Stimulated activated naive B cell treated with anti-CD40 and anti-IgM and Interleukin-4, amounts not matched to agents 10 μg/mL and 1 μg/mL and 100 μg/mL, for 72 hours (primary cell): ENCODE data around the gene RBPJ.
A peak's percentile ranks its signal among the peaks of the same experiment; 100 is the strongest.

ENCODE experiments used
- ATAC-seq, 2 donors: fragments of 150-1000 bp; cut with Tn5 transposase; replicated peaks; 2 replicates each; pipeline ENCODE4 v1.10.0; 2021; ENCODE audit warnings: moderate library complexity in 1 of 2
- DNase-seq: peaks from one replicate; pipeline ENCODE4 v3.0.0; 2021
- H3K27ac Mint-ChIP-seq: one replicate; pipeline ENCODE4 v1.8.0; 2022; ENCODE audit warnings: mild to moderate bottlenecking, mixed read lengths
- H3K27me3 Mint-ChIP-seq, 2 donors: one replicate each; pipeline ENCODE4 v1.8.0; 2022; ENCODE audit warnings: mixed read lengths in 2 of 2
- H3K36me3 Mint-ChIP-seq, 2 donors: one replicate each; pipeline ENCODE4 v1.8.0; 2022; ENCODE audit warnings: mixed read lengths in 2 of 2, mild to moderate bottlenecking in 1 of 2
- H3K4me1 Mint-ChIP-seq, 2 donors: one replicate each; pipeline ENCODE4 v1.8.0; 2022; ENCODE audit warnings: mixed read lengths in 2 of 2, mild to moderate bottlenecking in 1 of 2
- H3K4me3 Mint-ChIP-seq, 2 donors: one replicate each; pipeline ENCODE4 v1.8.0; 2022; ENCODE audit warnings: mild to moderate bottlenecking in 2 of 2, mixed read lengths in 2 of 2, moderate library complexity in 1 of 2
- H3K9me3 Mint-ChIP-seq, 2 donors: one replicate each; pipeline ENCODE4 v1.8.0; 2022; ENCODE audit warnings: mixed read lengths in 2 of 2, mild to moderate bottlenecking in 1 of 2

The RBPJ gene

DNA sequence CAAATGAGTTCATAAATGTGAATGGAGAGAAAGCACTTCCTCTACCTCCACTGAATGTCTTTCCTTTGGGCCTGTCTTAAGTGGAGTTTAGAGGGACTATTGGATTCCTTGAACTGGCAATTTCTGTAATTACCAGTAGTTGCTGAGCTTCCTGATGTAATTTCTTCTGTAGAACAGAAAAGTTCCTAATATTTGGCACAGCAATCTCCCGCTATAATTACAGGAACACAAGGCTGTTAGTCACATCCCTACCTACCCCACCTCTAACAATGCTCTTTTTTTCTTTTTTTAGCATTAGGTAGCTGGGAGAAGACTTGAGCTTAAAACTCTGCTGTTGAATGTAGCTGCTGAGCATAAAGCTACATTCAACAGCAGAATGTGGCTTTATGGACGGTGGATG lies 24.8 kb upstream of the RBPJ start:
- no peaks in the 10 kb centered on the region for H3K9me3 Mint-ChIP-seq
- ATAC-seq = no peak

DNA sequence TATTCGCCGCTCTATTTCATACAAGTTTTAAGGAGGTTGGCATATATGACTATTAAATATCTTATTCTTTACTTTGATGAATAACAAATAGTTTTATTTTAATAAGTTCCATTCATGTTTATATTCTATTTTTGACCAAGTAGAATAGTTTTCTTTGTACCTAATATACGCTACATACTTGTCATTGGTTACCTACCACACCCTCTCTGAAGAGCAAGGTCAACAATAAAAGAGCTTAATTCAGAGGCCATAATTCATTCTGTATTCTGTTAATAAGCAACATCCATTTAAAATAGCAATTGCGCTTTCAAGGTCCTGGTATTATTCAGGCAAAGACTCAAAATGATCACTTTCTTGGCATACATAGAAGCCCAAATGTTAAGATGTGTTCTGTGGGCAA lies 24.3 kb upstream of the RBPJ start:
- H3K9me3 Mint-ChIP-seq = no peaks in the 10 kb centered on the region
- peaks cover 12 to 15% of the 10 kb centered on the region in 2 donors for H3K27me3 Mint-ChIP-seq
- ATAC-seq (no peak), DNase-seq (no peak)
- no peaks in the 10 kb centered on the region for H3K36me3 Mint-ChIP-seq
- H3K4me1 Mint-ChIP-seq = no peaks in the 10 kb centered on the region
- H3K4me3 Mint-ChIP-seq = no peak overlapping the region
- H3K27ac Mint-ChIP-seq = no peak overlapping the region

More for the DNA sequence above, 24.8 kb upstream of the RBPJ start:
- Mint-ChIP-seq H3K4me3 (no peak overlapping the region), H3K27ac (no peak overlapping the region), H3K36me3 (no peaks in the 10 kb centered on the region), H3K4me1 (no peaks in the 10 kb centered on the region), H3K27me3 (peaks cover 12 to 15% of the 10 kb centered on the region in 2 donors)
- no peak for DNase-seq

DNA sequence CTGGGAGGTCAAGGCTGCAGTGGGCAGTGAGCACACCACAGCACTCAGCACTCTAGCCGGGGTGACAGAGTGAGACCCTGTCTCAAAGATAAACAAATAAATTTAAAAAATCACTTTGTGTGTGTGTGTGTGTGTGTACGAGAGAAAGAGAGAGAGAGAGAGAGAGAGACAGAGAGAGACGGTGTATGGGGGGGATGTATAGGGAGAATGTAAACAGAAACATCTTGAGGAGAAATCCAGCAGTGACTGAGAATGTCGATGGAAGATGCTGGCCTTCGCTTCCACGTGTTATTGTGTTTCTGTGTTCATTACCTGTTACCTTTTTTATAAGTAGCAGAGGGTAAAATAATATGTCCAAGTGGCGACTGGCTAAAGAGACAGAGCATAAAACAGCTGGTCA lies 23.6 kb upstream of the RBPJ start:
- Mint-ChIP-seq H3K27me3 (peaks cover 12 to 15% of the 10 kb centered on the region in 2 donors), H3K4me1 (peaks cover 0 to under 1% of the 10 kb centered on the region in 2 donors), H3K36me3 (no peaks in the 10 kb centered on the region), H3K27ac (no peak overlapping the region), H3K4me3 (no peak overlapping the region), H3K9me3 (no peaks in the 10 kb centered on the region)
- no peak for DNase-seq
- ATAC-seq = no peak

DNA sequence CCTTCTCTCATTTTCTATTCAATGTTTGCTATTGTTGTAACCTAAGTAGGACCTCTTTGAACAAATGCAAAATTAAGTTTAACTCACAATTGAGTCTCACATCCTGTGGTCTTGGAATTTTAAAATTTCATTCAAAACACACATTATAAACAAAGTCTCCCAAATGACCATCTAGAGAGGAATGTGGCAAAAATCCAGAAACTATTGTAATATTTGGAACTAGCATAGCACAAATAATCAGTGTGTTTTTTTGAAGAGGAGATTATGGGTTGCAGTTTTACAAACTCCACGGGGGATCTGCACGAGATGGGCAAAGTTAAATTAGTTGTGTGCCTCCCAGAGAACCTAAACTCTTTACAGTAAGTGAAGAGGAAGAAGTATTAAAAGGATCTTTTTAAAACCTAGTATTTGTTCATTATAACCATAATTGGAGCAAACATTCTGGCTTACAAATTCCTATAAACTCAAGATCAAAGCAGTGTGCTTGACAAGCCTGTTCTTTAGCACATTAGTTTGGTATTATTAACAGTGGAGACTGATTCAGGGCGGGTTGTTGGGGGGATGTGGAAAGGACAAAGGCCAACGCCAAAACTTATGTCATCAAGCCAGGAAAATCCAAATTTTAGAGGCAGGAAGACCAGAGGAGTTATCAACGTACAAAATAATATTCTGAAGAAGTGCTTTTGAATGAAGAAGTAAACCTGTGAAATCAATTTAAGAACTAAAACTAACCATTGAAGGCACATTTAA lies 22.4 kb upstream of the RBPJ start:
- no peak for ATAC-seq
- H3K4me1 Mint-ChIP-seq = peaks cover 0 to 3% of the 10 kb centered on the region in 2 donors
- no peak overlapping the region for H3K27ac Mint-ChIP-seq
- DNase-seq = no peak
- peaks cover 12 to 15% of the 10 kb centered on the region in 2 donors for H3K27me3 Mint-ChIP-seq
- H3K36me3 Mint-ChIP-seq = no peaks in the 10 kb centered on the region
- no peaks in the 10 kb centered on the region for H3K9me3 Mint-ChIP-seq
- H3K4me3 Mint-ChIP-seq = no peak overlapping the region

DNA sequence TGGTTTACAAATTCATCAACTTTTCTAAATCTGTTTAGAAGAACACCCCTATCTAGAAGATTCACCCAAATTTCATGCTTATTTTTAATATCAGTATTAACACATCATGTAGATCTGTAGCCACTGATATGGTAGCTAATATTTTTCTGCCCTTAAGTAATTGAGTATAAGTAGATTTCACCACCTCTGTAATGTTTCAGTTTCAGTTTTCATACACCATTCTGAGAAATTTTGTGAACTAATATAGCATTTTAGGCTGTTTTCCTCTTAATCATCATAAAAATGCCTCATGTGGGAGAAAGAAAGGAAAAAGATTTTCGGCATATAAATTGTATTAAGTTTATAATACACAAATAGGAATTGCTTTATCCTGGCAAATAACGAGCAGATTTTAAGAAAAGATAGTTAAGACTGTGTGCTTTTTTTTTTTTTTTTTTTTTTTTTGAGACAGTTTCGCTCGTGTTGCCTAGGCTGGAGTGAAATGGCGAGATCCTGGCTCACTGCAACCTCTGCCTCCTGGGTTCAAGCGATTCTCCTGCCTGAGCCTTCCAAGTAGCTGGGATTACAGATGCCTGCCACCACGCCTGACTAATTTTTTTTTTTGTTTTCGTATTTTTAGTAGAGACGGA lies 21.4 kb upstream of the RBPJ start:
- DNase-seq (no peak), ATAC-seq (no peak)
- no peaks in the 10 kb centered on the region for H3K36me3 Mint-ChIP-seq
- no peak overlapping the region for H3K27ac Mint-ChIP-seq
- H3K9me3 Mint-ChIP-seq = no peaks in the 10 kb centered on the region
- H3K4me1 Mint-ChIP-seq = peaks cover 0 to 3% of the 10 kb centered on the region in 2 donors
- H3K4me3 Mint-ChIP-seq = no peak overlapping the region
- peaks cover 8 to 12% of the 10 kb centered on the region in 2 donors for H3K27me3 Mint-ChIP-seq

DNA sequence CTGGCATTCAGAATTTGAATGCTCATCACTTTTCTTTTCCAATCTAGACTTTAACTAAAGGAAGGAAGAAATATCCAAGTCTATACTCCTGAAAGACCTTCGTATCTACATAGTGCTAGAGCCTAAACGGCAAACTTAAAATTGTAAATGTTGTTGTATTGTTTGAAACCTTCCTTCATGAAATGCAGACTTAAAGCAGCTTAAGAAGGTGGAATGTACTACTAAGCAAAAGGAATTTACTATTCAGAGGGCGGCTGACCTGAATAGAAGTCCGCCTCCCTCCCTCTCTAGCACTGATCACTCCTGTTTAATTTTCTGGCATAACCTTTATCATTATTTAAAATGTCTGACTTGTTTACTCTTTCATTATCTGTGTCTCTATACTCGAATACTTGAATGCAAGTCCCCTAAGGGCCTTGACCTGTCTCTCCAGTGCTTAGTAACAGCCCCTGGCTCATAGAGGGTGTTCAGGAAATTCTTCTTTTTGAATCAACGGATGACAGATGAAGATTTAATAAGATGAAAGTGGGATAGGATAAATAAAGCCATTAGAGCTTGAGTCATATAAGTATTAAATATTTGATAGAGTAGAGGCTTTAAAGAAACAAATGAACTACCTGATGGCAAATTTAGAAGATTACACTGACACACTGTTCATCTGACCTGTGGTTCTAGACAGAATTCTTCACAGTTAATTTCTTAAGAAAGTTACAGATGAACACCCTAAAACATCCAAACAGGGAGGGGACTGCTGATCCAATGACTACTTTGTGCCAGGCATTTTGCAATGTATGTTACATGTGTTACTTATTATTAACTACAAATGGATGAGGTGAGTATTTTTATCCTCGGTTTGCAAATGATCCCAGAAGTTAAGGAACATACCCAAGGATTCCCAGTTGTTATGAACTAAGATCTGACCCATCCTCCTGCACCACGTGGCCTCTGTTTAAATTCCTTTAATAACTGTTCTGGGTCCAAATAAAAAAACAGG lies 20.2 kb upstream of the RBPJ start:
- Mint-ChIP-seq H3K27me3 (peaks cover 0 to 11% of the 10 kb centered on the region in 2 donors), H3K36me3 (no peaks in the 10 kb centered on the region), H3K4me1 (peaks cover 0 to 3% of the 10 kb centered on the region in 2 donors), H3K27ac (no peak overlapping the region), H3K9me3 (no peaks in the 10 kb centered on the region), H3K4me3 (no peak overlapping the region)
- DNase-seq = no peak
- ATAC-seq = no peak

DNA sequence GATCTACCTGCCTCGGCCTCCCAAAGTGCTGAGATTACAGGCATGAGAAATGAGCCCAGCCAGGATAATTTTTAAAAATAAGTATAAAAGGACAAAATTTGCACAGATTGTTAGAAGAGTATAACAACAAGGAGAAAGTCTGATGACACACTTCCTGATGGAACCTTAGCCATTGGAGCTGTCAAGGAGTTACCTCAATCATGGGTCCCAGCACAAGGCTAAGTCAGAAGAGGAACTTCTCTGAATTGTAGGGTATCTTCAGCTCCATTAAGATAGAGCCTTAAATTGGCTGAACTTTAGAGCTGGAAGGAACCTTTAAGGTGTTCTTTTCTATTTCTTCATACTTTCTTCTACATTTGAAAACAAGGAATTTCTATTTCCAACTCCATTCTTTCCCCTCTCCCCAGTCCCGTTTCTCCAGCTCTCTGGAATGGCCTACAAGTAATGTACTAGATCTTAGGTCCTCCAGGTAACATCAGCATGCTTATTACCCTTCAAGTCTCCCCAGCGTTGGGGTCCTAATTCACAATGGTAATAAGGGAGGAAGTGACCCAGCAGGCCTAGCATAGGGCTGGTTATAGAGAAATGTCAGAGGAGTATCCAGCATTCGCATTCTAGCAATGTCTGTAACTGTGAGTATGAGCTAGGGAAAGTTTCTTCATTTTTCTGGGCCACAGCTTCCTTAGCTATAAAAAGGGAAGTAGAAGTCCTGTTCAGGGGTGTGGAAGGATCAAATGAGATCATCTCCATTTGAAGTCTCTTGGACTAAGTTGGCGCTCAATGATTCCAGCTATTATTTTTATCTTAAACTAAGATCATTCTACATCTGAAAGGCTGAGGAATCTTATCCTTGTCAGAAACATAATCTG lies 18.5 kb upstream of the RBPJ start:
- H3K27ac Mint-ChIP-seq = no peak overlapping the region
- H3K4me3 Mint-ChIP-seq = no peak overlapping the region
- no peak for DNase-seq
- H3K9me3 Mint-ChIP-seq = no peaks in the 10 kb centered on the region
- ATAC-seq = peak in 1 of 2 donors; percentile 45
- peaks cover 0 to 14% of the 10 kb centered on the region in 2 donors for H3K27me3 Mint-ChIP-seq
- peaks cover 0 to 5% of the 10 kb centered on the region in 2 donors for H3K4me1 Mint-ChIP-seq
- no peaks in the 10 kb centered on the region for H3K36me3 Mint-ChIP-seq

DNA sequence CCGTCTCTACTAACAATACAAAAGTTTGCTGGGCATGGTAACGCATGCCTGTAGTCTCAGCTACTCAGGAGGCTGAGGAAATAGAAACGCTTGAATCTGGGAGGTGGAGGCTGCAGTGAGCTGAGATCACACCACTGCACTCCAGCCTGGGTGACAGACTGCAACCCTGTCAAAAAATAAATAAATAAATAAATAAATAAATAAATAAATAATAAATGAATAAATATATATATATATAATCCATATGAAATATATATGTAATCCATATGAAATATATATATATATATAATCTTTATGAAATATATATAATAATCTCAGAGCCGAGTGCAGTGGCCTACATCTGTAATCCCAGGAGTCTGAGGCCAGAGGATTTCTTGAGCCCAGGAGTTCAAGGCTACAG lies 17.8 kb upstream of the RBPJ start:
- no peak for DNase-seq
- H3K27ac Mint-ChIP-seq = no peak overlapping the region
- no peaks in the 10 kb centered on the region for H3K9me3 Mint-ChIP-seq
- no peaks in the 10 kb centered on the region for H3K36me3 Mint-ChIP-seq
- H3K27me3 Mint-ChIP-seq = peaks cover 0 to 14% of the 10 kb centered on the region in 2 donors
- H3K4me1 Mint-ChIP-seq = peaks cover 0 to 5% of the 10 kb centered on the region in 2 donors
- no peak for ATAC-seq
- H3K4me3 Mint-ChIP-seq = no peak overlapping the region

DNA sequence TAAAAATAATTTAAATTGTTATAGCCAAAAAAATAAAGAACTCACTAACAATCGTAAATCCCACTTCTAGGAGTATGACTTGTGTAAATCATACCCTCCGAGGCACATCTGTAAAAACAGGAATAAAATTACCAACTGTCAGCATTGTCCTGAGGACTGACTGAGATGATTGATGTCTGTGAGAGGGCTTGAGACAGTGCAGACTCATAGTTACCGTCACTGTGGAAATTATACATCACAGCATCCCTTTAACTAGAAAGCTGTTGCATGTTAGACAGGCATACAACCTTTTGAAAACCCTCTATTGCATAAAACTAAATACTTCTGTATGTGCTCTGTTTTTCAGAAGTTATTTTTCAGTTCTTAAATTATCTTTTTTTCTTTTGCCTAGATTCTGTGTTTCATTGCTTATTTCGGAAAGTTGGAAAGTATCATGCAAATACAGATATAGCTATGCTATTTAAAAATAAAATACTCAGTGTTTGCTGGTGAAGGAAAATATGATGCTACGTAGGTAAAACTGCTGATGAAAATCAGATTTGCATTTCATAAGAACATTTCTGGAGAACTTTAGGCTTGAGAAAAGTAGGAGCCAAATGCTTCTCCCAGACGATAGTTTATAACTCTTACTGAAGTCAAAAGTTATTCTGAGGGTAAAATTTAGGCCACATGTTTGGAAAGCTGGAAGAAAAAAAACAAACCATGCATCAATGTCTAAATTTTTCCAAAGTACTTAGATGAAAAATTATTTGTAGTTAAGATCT lies 13.6 kb upstream of the RBPJ start:
- peaks cover under 1% of the 10 kb centered on the region in 2 donors for H3K36me3 Mint-ChIP-seq
- H3K4me3 Mint-ChIP-seq = no peak overlapping the region
- no peak overlapping the region for H3K27ac Mint-ChIP-seq

DNA sequence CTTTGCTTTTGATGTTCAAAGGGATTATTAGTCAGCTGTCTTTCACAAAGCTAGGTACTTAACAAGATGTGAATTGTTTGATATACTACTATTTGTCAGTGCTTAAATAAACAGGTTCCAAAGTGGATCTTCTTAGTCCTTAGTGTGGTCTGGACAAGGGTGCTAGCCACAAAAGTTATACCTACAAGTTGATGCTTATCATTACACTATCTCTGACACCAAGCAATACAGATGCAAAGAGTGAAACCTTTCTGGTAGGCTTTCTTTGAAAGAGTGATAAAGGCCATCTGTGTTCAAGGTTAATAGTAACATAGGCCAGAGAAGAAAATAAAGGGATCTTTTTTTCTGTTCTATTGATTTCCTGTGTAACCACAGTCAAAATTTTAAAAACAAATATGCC lies 12.2 kb upstream of the RBPJ start:
- peaks cover 10 to 14% of the 10 kb centered on the region in 2 donors for H3K4me1 Mint-ChIP-seq
- H3K4me3 Mint-ChIP-seq = no peak overlapping the region
- H3K36me3 Mint-ChIP-seq = peaks cover 2 to 4% of the 10 kb centered on the region in 2 donors
- no peak overlapping the region for H3K27ac Mint-ChIP-seq
- ATAC-seq (no peak), DNase-seq (no peak)
- H3K27me3 Mint-ChIP-seq = peaks cover 0 to 3% of the 10 kb centered on the region in 2 donors
- peaks cover 0 to 2% of the 10 kb centered on the region in 2 donors for H3K9me3 Mint-ChIP-seq

More for the DNA sequence above, 13.6 kb upstream of the RBPJ start:
- no peak for DNase-seq
- Mint-ChIP-seq H3K27me3 (peaks cover 0 to 3% of the 10 kb centered on the region in 2 donors), H3K9me3 (peaks cover 0 to under 1% of the 10 kb centered on the region in 2 donors), H3K4me1 (peaks cover 6 to 7% of the 10 kb centered on the region in 2 donors)
- ATAC-seq = peak in 1 of 2 donors; percentile 43

DNA sequence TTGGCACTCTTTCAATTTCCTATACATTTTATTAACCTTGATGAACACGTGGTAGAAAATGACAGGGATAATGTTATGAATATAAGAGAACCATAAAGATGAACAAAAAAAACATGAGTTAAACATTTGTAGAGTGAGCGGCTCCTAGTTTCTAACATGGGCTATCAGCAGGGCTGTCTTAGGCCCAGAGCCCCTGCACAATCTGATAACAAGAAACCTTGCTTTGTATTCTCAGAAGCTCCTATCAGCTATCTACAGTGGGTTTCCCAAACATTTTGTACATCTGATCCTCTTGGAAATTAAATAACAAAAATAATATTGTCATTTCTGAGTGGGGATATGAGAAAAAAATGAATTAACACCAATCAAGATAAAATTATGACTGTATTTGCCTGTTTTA lies 10.6 kb upstream of the RBPJ start:
- Mint-ChIP-seq H3K4me1 (peaks cover 11 to 14% of the 10 kb centered on the region in 2 donors), H3K4me3 (no peak overlapping the region), H3K27ac (no peak overlapping the region), H3K27me3 (peaks cover 0 to 3% of the 10 kb centered on the region in 2 donors), H3K9me3 (peaks cover 2 to 9% of the 10 kb centered on the region in 2 donors), H3K36me3 (peaks cover 4 to 10% of the 10 kb centered on the region in 2 donors)
- ATAC-seq = no peak
- DNase-seq = no peak

DNA sequence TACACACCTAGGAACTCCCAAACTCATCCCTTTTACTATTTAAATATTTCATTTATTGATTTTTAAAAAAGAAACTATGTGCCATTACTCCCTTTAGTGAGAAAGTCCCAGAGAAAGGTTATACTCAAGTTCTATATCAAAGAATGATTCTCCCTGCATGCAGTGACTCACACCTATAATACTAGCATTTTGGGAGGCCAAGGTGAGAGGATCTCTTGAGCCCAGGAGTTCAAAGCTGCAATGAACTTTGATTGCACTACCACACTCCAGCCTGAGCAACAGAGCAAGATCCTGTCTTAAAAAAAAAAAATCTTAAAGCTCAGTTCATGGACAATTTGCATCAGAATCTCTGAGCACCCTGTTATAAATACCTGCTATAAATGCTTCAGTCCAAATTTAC lies 9.2 kb upstream of the RBPJ start:
- H3K36me3 Mint-ChIP-seq = peaks cover 6 to 12% of the 10 kb centered on the region in 2 donors
- no peak overlapping the region for H3K4me3 Mint-ChIP-seq
- H3K9me3 Mint-ChIP-seq = peaks cover 4 to 11% of the 10 kb centered on the region in 2 donors
- H3K27me3 Mint-ChIP-seq = no peaks in the 10 kb centered on the region
- DNase-seq (no peak), ATAC-seq (no peak)
- peaks cover 11 to 14% of the 10 kb centered on the region in 2 donors for H3K4me1 Mint-ChIP-seq
- H3K27ac Mint-ChIP-seq = no peak overlapping the region
